ENCODE data around the gene DNAH5. TPM values are rescaled to one million over a fixed set of nuclear protein-coding genes. Genes with fewer than 3 reads are reported as not detected.

The DNAH5 gene
- total RNA-seq, 1 experiment from 2014 or later, result 0.07 TPM

DNA sequence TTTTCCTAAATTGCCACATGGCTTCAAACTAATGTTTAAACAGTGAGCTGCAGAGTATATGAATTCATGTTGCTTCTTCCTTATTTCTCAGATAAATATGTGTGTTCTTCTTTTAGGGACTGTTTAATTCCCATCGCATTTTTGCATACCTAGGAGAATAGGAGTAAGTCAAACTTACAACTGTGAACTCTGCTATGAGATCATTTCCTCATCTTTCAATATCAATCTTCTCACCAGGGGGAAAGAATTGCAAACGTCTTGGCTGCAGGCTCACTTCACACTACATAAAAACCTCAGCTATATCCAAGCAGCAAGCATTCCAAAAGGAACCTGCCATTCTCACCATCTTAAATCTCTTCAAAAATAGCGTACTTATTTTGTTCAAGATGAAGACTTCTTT, 271.0 kb downstream of the DNAH5 start:
- Histone ChIP-seq H3K4me3 (ENCODE audit: insufficient read depth, low read depth, low read length) (no peak overlapping the region), H3K27me3 (ENCODE audit: control insufficient read depth, insufficient read depth, low read length) (no peaks in the 10 kb centered on the region), H3K36me3 (replicated peaks; ENCODE audit: control insufficient read depth, insufficient read depth, low read length) (no peaks in the 10 kb centered on the region)
- DNase-seq, result no peak

DNA sequence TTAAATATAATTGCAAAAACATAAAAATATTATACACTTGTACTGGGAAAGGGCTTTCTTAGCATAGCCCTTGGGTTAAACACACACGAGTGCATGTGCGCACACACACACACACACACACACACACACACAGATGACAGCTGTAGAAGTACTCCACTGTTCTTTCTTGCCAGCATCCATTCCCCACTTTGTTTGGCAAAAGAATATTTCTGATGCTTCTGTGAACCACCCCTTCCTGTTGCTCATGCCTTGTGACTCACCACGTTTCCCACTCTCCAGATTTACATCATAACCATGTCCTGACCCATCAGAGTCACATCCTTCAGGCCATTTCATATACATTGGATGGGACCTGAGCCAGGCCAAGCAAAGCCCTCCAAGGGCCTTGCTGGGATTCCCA, 280.1 kb downstream of the DNAH5 start:
- no peak overlapping the region for H3K4me3 ChIP-seq (ENCODE audit: insufficient read depth, low read depth, low read length)
- no peaks in the 10 kb centered on the region for H3K36me3 ChIP-seq (replicated peaks; ENCODE audit: control insufficient read depth, insufficient read depth, low read length)
- H3K27me3 ChIP-seq (ENCODE audit: control insufficient read depth, insufficient read depth, low read length), result no peaks in the 10 kb centered on the region
- no peak for DNase-seq

DNA sequence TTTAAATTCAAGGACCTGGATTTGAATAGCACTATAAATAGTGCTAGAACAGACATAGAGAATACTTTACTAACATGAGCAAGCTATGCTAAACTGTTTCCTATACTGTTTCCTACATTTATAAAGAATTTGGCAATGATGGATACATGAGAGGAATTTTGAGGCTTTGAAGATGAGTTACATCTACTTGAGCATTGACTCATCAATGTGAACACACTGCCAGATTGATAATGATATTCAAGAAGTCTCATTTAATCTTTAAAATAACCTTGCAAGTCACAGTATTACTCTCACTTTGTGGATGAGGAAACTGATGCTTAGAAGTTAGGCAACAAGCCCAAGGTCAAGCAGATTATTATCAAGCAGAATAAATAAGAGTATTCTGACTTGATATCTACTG, 281.9 kb downstream of the DNAH5 start:
- Histone ChIP-seq H3K4me3 (ENCODE audit: insufficient read depth, low read depth, low read length) (no peak overlapping the region), H3K27me3 (ENCODE audit: control insufficient read depth, insufficient read depth, low read length) (no peaks in the 10 kb centered on the region), H3K36me3 (replicated peaks; ENCODE audit: control insufficient read depth, insufficient read depth, low read length) (no peaks in the 10 kb centered on the region)
- no peak for DNase-seq

DNA sequence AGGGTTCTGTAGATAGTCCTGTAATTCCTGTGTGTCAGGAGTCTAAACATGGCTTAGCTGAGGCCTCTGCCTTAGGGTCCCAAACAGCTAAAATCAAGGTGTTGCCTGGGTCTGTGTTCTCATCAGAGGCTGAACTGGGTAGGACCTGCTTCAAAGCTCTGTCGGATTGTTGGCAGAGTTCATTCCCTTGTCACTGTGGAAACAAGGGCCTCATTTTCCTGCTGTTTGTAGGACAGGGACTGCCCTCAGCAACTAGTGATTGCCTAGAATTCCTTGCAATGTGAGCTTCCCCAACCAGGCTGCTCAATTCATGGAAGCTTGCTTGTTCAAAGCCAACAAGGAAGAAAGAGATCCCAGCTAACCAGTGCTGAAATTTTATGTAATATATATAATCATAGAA, 283.2 kb downstream of the DNAH5 start:
- Histone ChIP-seq H3K4me3 (ENCODE audit: insufficient read depth, low read depth, low read length) (no peak overlapping the region), H3K27me3 (ENCODE audit: control insufficient read depth, insufficient read depth, low read length) (no peaks in the 10 kb centered on the region), H3K36me3 (replicated peaks; ENCODE audit: control insufficient read depth, insufficient read depth, low read length) (no peaks in the 10 kb centered on the region)
- DNase-seq, result no peak

DNA sequence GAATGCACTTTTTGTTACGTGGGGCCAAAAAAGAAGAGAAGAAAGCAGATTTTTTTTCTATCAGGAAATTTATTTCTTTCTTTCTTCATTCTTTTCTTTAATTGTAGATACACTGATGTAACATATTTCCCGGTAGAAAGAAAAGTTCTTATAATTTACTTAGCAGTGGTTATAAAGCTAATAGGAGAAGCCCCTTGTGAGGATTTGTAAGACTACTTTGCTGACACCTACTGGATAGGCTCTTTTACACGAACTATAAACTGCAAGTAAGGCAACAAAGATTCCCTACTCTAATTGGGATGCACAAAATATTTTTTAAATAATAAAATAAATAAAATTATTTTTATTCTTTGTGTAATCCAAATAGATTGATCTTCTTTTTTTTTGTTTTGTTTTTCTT, 284.4 kb downstream of the DNAH5 start:
- DNase-seq, result peak; percentile 11
- Histone ChIP-seq H3K36me3 (replicated peaks; ENCODE audit: control insufficient read depth, insufficient read depth, low read length) (no peaks in the 10 kb centered on the region), H3K27me3 (ENCODE audit: control insufficient read depth, insufficient read depth, low read length) (no peaks in the 10 kb centered on the region)

DNA sequence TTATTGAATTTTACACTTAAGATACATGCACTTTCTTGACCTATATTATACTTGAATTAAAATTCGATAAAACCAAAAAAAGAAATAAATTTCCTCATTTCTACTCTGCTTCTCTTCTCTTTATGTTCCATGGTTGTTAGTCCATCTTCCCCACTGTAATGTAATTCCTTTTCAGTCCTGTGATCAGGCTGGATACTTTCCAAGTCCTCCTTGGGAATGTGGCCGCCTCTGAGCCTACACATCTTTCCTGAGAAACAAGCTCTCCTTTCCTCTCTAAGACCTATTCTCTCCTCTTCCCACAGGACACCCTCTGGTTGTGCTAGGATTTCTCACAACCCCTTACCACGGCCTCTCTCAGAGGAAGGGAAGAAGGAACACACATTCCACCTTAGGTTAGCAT, 285.1 kb downstream of the DNAH5 start:
- Histone ChIP-seq H3K27me3 (ENCODE audit: control insufficient read depth, insufficient read depth, low read length) (no peaks in the 10 kb centered on the region), H3K4me3 (ENCODE audit: insufficient read depth, low read depth, low read length) (no peak overlapping the region), H3K36me3 (replicated peaks; ENCODE audit: control insufficient read depth, insufficient read depth, low read length) (no peaks in the 10 kb centered on the region)
- no peak for DNase-seq

More for the DNA sequence above, 284.4 kb downstream of the DNAH5 start:
- no peak overlapping the region for H3K4me3 ChIP-seq (ENCODE audit: insufficient read depth, low read depth, low read length)

DNA sequence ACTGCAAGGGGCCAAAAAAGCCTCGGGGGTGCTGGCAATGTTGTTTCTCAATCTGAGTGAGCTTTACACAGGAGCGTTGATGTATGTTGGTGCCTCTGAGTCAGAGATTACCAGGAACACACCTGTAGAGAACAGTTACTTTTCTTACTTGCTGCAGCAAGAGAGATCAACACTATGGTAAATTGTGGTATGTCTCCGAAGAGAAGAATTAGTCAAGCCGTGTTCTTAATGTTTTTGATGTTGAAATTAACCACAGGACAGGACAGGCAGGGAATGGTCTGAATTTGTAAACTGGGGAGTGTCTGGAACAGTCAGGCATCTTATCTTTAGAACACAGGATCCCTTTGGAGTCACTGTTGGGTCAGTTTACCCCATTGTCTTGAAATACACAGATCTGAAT, 285.7 kb downstream of the DNAH5 start:
- Histone ChIP-seq H3K4me3 (ENCODE audit: insufficient read depth, low read depth, low read length) (no peak overlapping the region), H3K27me3 (ENCODE audit: control insufficient read depth, insufficient read depth, low read length) (no peaks in the 10 kb centered on the region), H3K36me3 (replicated peaks; ENCODE audit: control insufficient read depth, insufficient read depth, low read length) (no peaks in the 10 kb centered on the region)
- no peak for DNase-seq

DNA sequence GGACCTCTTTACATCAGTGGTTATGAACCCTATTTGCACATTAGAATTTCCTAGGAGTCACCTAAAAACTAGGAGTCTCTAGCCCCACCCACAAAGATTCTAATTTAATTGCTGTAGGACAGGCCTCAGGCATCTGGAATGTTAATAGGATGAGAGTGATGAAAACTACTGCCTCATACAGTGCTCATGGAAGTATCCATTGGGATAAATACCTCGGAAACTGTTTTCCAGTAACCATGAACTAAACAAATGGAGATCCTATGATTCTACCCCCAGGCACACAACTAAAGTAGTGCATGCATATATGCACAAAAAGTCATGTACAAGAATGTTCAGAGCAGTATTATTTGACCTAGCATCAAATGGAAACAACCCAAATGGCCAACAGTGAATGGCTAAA, 286.3 kb downstream of the DNAH5 start:
- H3K36me3 ChIP-seq (replicated peaks; ENCODE audit: control insufficient read depth, insufficient read depth, low read length), result no peaks in the 10 kb centered on the region
- H3K27me3 ChIP-seq (ENCODE audit: control insufficient read depth, insufficient read depth, low read length), result no peaks in the 10 kb centered on the region
- no peak overlapping the region for H3K4me3 ChIP-seq (ENCODE audit: insufficient read depth, low read depth, low read length)
- no peak for DNase-seq

DNA sequence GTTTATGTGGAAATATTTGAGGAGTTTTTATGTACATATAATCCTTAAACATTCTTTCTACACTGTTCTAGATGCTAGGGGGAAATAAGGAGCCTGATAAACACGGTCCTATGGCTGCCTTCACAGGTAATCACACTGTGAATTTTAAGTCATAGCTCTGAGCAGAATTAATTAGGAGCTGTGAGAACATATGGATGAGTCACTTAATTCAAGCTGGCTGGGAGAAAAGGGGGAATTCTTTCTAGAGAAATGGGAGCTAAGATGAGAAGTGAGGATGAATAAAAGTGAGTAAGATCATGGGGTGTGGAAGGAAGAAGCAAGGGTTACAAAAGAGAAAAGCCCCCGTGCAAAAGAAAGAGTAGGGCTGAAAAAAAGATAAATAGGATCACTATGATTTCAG, 290.8 kb downstream of the DNAH5 start:
- no peaks in the 10 kb centered on the region for H3K27me3 ChIP-seq (ENCODE audit: control insufficient read depth, insufficient read depth, low read length)
- H3K36me3 ChIP-seq (replicated peaks; ENCODE audit: control insufficient read depth, insufficient read depth, low read length), result no peaks in the 10 kb centered on the region
- DNase-seq, result no peak
- H3K4me3 ChIP-seq (ENCODE audit: insufficient read depth, low read depth, low read length), result no peak overlapping the region

DNA sequence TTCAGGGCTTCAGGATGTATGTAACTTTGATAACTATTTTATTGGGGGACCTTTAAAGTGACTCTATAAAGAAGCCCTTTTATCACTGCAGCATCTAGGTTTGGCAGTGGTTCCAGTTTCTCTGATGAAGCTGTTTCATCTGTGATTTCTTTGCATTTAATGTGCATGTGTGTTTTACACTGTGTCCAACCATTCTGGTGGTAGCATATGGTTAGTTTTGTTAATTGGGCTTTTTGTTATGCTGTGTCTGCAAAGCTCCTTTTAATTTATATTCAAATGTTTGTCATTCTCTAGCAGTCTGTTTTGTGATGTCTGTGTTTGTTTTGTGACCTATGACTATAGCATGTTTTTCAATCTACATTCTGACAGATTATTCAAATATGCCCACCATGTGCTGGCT, 294.8 kb downstream of the DNAH5 start:
- H3K36me3 ChIP-seq (replicated peaks; ENCODE audit: control insufficient read depth, insufficient read depth, low read length), result no peaks in the 10 kb centered on the region
- H3K27me3 ChIP-seq (ENCODE audit: control insufficient read depth, insufficient read depth, low read length), result no peaks in the 10 kb centered on the region
- no peak for DNase-seq
- no peak overlapping the region for H3K4me3 ChIP-seq (ENCODE audit: insufficient read depth, low read depth, low read length)

DNA sequence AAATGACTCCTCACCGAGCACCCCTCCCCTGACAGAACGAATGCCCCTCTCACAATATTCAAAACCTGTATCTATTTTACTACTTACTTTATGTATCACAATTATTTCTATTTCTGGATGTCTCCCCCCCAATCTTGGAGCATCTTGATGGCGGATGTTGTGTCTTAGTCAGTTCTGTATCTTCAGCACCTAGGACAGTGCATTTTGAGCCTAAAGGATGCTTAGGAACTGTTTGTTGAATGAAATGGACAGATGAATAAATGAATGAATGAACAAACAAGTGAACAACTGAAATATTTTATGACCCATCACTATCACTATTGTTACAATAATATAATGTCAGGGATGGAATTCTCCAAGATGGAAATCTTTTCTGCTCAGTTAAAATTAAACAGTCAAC, 295.7 kb downstream of the DNAH5 start:
- Histone ChIP-seq H3K4me3 (ENCODE audit: insufficient read depth, low read depth, low read length) (no peak overlapping the region), H3K36me3 (replicated peaks; ENCODE audit: control insufficient read depth, insufficient read depth, low read length) (no peaks in the 10 kb centered on the region), H3K27me3 (ENCODE audit: control insufficient read depth, insufficient read depth, low read length) (no peaks in the 10 kb centered on the region)
- DNase-seq, result no peak

DNA sequence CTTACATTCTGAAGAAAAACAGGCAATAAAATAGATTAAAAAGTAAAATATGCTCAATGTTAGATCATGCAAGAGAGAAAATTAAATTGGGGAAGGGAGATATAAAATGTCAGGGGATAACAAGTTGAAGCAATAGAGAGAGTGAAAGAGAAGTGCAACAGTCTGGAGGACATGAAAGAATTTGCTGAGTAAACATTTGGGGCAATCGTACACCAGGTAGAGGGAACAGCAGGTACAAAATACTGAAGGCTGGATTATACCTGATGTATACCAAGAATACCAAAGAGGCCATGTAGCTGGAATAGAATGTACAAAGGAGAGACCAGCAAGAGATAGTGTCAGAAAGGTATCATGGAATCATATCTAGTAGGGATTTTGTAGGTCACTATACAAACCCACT, 300.8 kb downstream of the DNAH5 start:
- DNase-seq, result no peak
- no peak overlapping the region for H3K4me3 ChIP-seq (ENCODE audit: insufficient read depth, low read depth, low read length)
- H3K36me3 ChIP-seq (replicated peaks; ENCODE audit: control insufficient read depth, insufficient read depth, low read length), result no peaks in the 10 kb centered on the region
- H3K27me3 ChIP-seq (ENCODE audit: control insufficient read depth, insufficient read depth, low read length), result no peaks in the 10 kb centered on the region

DNA sequence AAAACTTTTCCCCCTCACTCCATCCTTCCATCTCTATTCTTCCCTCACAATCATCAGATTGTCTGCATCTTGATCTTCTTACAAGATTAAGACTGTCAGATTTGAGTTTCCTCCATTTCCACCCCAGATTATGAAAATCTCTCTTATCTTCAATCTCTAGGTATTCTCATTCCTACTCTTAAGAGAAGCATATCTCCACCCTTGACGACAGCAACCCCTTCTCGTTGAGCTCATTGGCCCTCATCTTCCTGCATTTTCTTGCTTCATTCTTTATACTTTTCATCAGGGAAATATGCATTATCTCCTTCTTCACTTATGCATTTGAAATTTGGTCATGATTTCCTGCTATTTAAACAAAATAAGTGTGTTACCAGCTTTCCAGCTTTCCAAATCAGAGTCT, 301.3 kb downstream of the DNAH5 start:
- Histone ChIP-seq H3K36me3 (replicated peaks; ENCODE audit: control insufficient read depth, insufficient read depth, low read length) (no peaks in the 10 kb centered on the region), H3K27me3 (ENCODE audit: control insufficient read depth, insufficient read depth, low read length) (no peaks in the 10 kb centered on the region), H3K4me3 (ENCODE audit: insufficient read depth, low read depth, low read length) (no peak overlapping the region)
- DNase-seq, result no peak

Other genes starting within 250 kb of the DNAH5 start
- 39.7 and 49.3 TPM in 2 replicates for gene TRIO, start 198.7 kb upstream of the DNAH5 start, total RNA-seq (2014; rRNA removed; shearing (Covaris generic))

All from H7 (cell line).